ENCODE measurements around the gene UBAC2.
"Not testable (repeated sequence)": the region's sequence is repeated elsewhere in the genome, so short reads cannot be mapped to it uniquely, and the experiment has no call there.

UBAC2 gene

GRCh38 chr13:99218545-99218944 lies 17.9 kb downstream of the UBAC2 start:
- Mint-ChIP-seq H3K4me3 (no peak overlapping the region), H3K9me3 (peaks cover 9% of the 10 kb centered on the region), H3K27me3 (no peaks in the 10 kb centered on the region), H3K4me1 (peaks cover 70% of the 10 kb centered on the region), H3K27ac (no peak overlapping the region), H3K36me3 (peaks cover 37% of the 10 kb centered on the region)
- ATAC-seq, result no peak

GRCh38 chr13:99218969-99219368 lies 18.3 kb downstream of the UBAC2 start:
- Mint-ChIP-seq H3K4me1 (peaks cover 72% of the 10 kb centered on the region), H3K4me3 (no peak overlapping the region), H3K27me3 (no peaks in the 10 kb centered on the region), H3K27ac (no peak overlapping the region), H3K36me3 (peaks cover 37% of the 10 kb centered on the region), H3K9me3 (peaks cover 9% of the 10 kb centered on the region)
- no peak for ATAC-seq

DNA sequence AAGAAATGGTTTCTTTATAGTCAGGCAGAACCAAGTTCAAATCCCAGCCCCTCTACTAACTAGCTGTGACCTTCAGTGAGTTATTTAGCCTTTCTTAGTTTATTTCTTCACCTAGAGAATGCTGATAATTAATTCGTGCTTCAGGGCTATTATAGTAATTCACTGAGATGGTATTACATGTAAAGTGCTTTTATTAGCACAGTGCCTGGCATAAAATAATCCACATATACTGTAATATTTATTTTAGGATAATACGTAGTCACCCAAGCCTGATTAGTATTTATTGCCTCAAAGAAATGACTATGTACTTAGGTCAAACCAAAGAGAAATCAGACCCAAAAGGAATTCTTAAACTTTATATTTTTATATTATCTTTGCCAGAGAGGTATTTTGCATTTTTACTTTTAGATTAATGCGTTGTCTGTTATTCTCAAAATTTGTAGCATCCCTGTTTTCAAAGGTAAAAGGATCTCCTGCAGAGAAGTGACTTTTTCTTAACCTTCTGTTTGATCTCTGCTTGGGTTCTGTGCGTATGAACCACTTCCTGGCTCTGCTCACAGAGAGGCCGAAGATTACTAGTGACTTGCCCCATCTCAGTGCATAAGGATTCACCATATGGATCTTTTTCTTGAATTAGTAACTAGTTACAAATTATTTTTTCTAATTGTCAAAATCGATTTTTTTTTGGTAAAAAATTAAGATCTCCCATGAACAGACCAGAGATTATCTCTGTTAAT lies 19.7 kb downstream of the UBAC2 start:
- peaks cover 9% of the 10 kb centered on the region for H3K9me3 Mint-ChIP-seq
- no peak overlapping the region for H3K27ac Mint-ChIP-seq
- ATAC-seq, result no peak
- no peaks in the 10 kb centered on the region for H3K27me3 Mint-ChIP-seq
- H3K4me1 Mint-ChIP-seq, result peaks cover 74% of the 10 kb centered on the region
- H3K4me3 Mint-ChIP-seq, result no peak overlapping the region
- peaks cover 33% of the 10 kb centered on the region for H3K36me3 Mint-ChIP-seq

DNA sequence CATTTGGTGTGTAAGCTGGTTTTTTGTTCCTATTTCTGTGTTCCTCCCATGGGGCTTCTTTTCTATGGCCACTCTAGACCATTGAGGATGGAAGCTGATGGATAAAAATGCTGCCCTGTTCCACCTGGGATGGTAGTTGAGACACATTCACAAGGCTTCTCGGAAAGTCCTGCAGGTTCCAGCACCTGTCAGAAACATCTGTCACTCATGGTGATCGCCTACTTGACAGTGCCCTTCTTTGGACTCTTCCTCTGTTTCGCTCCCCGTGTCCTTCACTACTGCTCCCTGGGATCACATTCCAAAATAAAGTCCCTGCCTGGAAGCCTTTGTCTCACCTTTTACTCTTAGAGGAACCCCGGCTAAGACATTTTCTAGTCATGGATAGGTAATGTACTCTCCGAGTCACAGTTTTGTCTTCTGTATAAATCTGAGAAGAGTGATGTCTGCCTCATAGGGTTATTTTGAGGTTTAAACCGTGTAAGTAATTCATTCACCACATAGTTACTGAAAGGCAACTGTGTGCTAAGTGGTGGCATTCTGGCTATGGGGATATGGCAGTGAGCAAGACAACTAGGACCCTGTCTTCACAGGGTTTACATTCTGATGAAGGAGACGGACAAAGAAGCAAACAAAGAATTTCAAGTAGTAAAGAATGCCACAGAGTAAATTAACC lies 21.0 kb downstream of the UBAC2 start:
- Mint-ChIP-seq H3K4me3 (no peak overlapping the region), H3K4me1 (peaks cover 83% of the 10 kb centered on the region), H3K36me3 (peaks cover 33% of the 10 kb centered on the region), H3K27ac (no peak overlapping the region), H3K27me3 (no peaks in the 10 kb centered on the region), H3K9me3 (peaks cover 9% of the 10 kb centered on the region)
- no peak for ATAC-seq

- no peak overlapping the region for H3K27ac Mint-ChIP-seq
- no peak overlapping the region for H3K4me3 Mint-ChIP-seq
- H3K9me3 Mint-ChIP-seq, result peaks cover 9% of the 10 kb centered on the region
- H3K36me3 Mint-ChIP-seq, result peaks cover 23% of the 10 kb centered on the region
- ATAC-seq, result no peak
- H3K4me1 Mint-ChIP-seq, result peaks cover 75% of the 10 kb centered on the region
- H3K27me3 Mint-ChIP-seq, result no peaks in the 10 kb centered on the region
Measured at GRCh38 chr13:99223587-99223986, 22.9 kb downstream of the UBAC2 start.

GRCh38 chr13:99224021-99224420 lies 23.4 kb downstream of the UBAC2 start:
- no peak overlapping the region for H3K4me3 Mint-ChIP-seq
- H3K36me3 Mint-ChIP-seq, result peaks cover 22% of the 10 kb centered on the region
- no peak for ATAC-seq
- H3K27ac Mint-ChIP-seq, result no peak overlapping the region
- peaks cover 76% of the 10 kb centered on the region for H3K4me1 Mint-ChIP-seq
- H3K27me3 Mint-ChIP-seq, result no peaks in the 10 kb centered on the region
- H3K9me3 Mint-ChIP-seq, result peaks cover 9% of the 10 kb centered on the region

DNA sequence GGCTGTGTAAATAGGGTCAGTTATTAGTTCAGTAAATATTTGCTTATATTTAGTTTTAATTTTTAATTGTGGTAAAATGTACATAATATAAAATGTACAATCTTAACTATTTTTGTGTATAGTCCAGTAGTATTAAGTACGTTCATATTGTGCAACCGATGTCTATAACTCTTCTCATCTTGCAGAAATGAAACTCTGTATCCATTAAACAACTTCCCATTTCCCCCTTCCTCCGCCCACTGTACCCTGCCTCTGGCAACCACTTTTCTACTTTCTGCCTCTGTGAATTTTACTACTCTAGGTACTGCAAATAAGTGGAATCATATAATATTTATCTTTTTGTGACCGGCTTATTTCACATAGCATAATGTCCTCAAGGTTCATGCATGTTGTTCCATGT lies 24.4 kb downstream of the UBAC2 start:
- H3K4me1 Mint-ChIP-seq, result peaks cover 78% of the 10 kb centered on the region
- H3K9me3 Mint-ChIP-seq, result peaks cover 9% of the 10 kb centered on the region
- ATAC-seq, result no peak
- H3K4me3 Mint-ChIP-seq, result no peak overlapping the region
- H3K36me3 Mint-ChIP-seq, result peaks cover 22% of the 10 kb centered on the region
- H3K27me3 Mint-ChIP-seq, result no peaks in the 10 kb centered on the region
- H3K27ac Mint-ChIP-seq, result no peak overlapping the region

DNA sequence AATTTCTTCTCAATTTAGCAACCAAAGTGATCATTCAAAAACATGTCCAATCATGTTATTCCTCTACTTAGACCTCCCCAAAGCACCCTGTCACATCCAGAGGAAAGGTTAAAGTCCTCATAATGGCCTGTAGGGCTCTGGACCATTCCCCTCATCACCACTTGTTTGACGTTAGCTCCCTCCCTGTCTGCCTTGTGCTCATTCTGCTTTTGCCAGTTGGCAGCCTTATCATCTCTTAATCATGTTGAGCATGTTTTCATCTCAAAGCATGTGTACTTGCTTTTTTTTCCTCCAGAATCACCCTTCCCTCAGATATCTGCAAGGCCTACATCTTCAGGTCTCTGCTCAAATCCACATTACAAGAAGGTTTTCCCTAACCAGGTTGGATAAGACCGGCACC lies 25.9 kb downstream of the UBAC2 start:
- no peak for ATAC-seq
- no peaks in the 10 kb centered on the region for H3K27me3 Mint-ChIP-seq
- H3K4me3 Mint-ChIP-seq, result no peak overlapping the region
- H3K4me1 Mint-ChIP-seq, result peaks cover 77% of the 10 kb centered on the region
- H3K9me3 Mint-ChIP-seq, result peaks cover 9% of the 10 kb centered on the region
- H3K27ac Mint-ChIP-seq, result no peak overlapping the region
- peaks cover 20% of the 10 kb centered on the region for H3K36me3 Mint-ChIP-seq

DNA sequence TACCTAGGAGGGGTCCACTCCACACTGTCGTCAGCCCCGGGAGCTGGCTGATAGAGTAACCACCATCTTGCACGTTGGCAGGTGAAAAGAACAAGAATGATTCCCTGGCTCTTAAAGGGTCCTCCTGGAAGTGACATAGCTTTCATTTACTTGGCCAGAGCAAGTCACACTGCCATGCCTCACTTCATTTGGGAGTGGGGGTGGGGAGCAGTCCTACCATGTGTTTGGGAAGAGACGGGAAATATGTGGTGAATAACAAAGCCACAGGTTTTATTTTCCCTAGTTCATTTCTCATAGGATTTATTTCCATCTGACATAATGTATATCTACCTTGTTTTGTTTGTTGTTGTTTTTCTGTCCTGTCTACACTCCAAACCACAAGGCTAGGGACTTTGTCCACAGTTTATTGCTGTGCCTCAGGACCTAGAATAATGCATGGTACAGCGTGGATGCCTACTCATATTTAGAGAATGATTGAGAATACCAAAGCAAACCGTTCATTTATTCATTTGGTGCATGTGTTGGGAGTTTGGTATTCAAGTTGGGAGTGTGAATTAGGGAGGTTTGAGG lies 26.8 kb downstream of the UBAC2 start:
- no peak for ATAC-seq
- H3K4me3 Mint-ChIP-seq, result peak overlapping the region; percentile 3
- peaks cover 5% of the 10 kb centered on the region for H3K9me3 Mint-ChIP-seq
- peaks cover 15% of the 10 kb centered on the region for H3K36me3 Mint-ChIP-seq
- H3K27ac Mint-ChIP-seq, result no peak overlapping the region
- H3K4me1 Mint-ChIP-seq, result peaks cover 74% of the 10 kb centered on the region
- H3K27me3 Mint-ChIP-seq, result no peaks in the 10 kb centered on the region

DNA sequence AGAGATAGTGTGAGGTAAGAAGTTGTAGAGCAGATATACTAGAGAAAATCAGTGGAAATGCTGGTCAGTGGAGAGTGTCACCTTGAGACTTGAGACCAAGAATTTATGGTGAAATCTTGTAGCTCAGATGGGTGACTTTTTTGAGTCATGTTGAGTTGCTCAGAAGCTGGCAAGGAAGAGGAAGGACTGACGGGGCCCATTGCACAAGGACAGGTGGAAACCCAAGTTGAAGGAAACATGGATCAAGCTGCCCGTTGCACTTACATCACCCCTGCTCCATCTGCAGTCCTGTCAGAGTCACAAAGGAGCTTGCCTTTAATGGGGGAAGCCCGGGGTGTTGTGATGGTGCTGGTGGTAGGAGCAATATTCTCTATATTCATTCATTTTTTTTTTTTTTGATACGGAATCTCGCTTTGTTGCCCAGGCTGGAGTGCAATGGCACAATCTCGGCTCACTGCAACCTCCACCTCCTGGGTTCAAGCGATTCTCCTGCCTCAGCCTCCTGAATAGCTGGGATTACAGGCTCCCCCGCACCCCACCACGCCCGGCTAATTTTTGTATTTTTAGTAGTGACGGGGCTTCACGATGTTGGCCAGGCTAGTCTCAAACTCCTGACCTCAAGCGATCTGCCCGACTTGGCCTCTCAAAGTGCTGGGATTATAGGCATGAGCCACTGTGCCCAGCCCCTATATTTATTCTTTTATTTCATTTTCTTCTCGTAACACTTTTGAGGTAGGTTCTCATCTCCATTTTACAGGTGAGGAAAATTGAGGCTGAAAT lies 27.4 kb downstream of the UBAC2 start:
- H3K27me3 Mint-ChIP-seq, result no peaks in the 10 kb centered on the region
- peaks cover 5% of the 10 kb centered on the region for H3K9me3 Mint-ChIP-seq
- peaks cover 10% of the 10 kb centered on the region for H3K36me3 Mint-ChIP-seq
- peaks cover 72% of the 10 kb centered on the region for H3K4me1 Mint-ChIP-seq
- peak overlapping the region; percentile 69 for H3K27ac Mint-ChIP-seq
- H3K4me3 Mint-ChIP-seq, result peak overlapping the region; percentile 79
- no peak for ATAC-seq

DNA sequence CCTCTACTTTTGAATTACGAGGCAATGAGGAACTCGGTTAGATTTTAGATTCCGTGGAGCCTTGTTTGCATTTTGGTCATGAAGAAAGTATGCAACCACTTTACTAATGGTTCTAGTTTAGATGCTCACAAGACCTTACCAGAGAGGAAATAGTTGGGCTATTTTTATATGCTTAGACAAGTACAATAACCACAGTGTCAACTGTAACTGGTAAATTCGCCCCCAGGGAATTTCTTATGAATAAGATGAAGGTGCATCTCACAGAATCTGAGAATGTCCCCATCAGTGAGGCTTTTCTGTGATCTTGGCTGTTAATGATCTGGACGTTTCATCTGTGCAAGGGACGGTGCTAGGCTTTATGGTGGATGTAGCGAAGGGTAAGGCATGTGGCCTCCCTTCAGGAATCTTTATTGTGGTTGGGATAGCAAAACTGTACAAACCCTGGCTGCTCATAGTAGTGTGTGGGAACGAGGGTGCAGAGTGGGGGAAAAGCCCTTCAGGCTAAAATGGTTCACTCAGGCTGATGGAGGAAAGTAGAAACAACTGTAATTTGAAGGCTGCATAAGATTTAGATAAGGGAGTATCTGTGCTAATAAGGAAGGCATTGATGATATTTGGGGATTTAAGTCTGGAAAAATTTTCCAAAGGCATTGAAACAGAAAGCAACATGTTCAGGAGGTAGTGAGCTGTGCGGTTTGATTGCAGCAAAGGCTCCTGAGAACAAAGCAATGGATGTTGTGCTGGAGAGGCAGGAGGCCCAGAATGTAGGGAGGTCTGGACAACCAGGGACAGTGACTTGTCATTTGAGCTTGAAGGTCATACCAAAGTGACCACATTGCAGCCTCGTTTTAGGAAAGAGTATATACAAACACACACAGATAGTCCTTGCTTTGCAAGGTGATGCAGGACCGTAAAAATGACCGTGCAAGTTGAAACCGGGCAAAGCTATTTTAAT lies 28.4 kb downstream of the UBAC2 start:
- no peaks in the 10 kb centered on the region for H3K27me3 Mint-ChIP-seq
- peak overlapping the region; percentile 69 for H3K27ac Mint-ChIP-seq
- peak overlapping the region; percentile 79 for H3K4me3 Mint-ChIP-seq
- ATAC-seq, result peak; percentile 98
- H3K36me3 Mint-ChIP-seq, result peaks cover 10% of the 10 kb centered on the region
- H3K4me1 Mint-ChIP-seq, result peaks cover 68% of the 10 kb centered on the region
- no peaks in the 10 kb centered on the region for H3K9me3 Mint-ChIP-seq

GRCh38 chr13:99230588-99230987 lies 29.9 kb downstream of the UBAC2 start:
- not testable (repeated sequence) for ATAC-seq, H3K9me3 Mint-ChIP-seq, H3K4me3 Mint-ChIP-seq, H3K27ac Mint-ChIP-seq, H3K36me3 Mint-ChIP-seq, H3K27me3 Mint-ChIP-seq
- peaks cover 66% of the 10 kb centered on the region for H3K4me1 Mint-ChIP-seq

DNA sequence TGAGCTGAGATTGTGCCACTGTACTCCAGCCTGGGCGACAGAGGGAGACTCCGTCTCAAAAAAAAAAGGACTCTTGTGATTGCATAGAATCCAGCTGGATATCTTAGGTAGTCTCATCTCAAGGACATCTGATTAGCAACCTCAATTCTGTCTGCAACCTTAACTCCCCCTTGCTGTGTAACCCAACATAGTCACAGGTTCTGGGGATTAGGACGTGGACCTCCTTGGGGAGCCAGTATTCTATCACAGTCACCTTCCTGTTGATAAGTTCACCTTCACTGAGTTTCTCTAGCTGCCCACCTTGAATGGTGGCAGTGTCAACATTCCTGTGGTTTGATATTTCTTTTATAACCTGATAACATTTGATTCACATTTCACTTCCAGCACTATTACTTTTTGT lies 30.3 kb downstream of the UBAC2 start:
- ATAC-seq, result no peak
- Mint-ChIP-seq H3K4me3 (no peak overlapping the region), H3K4me1 (peaks cover 66% of the 10 kb centered on the region), H3K27me3 (no peaks in the 10 kb centered on the region), H3K36me3 (peaks cover 10% of the 10 kb centered on the region), H3K27ac (peak overlapping the region; percentile 60), H3K9me3 (no peaks in the 10 kb centered on the region)

DNA sequence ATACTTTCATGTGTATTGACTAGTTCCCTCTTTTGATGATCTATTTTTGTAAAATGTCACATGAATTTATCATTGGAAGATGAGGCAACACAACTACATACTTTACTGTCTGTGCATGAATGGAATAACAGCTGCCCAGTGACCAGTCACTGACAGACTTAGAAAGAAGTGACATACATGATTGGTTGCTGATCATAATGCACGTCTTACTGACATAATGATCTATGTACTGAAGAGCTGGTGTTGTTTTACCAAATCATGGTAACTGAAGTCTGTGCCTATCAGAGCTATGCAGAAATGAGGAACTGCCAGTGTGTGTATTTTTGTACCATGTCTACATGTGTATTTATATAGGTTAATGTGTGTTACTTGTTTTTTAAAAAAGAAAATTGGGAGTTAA lies 31.1 kb downstream of the UBAC2 start:
- H3K4me3 Mint-ChIP-seq, result peak overlapping the region; percentile 11
- H3K27ac Mint-ChIP-seq, result peak overlapping the region; percentile 60
- H3K27me3 Mint-ChIP-seq, result no peaks in the 10 kb centered on the region
- peaks cover 10% of the 10 kb centered on the region for H3K36me3 Mint-ChIP-seq
- ATAC-seq, result peak; percentile 52
- no peaks in the 10 kb centered on the region for H3K9me3 Mint-ChIP-seq
- H3K4me1 Mint-ChIP-seq, result peaks cover 66% of the 10 kb centered on the region
